NB4 (cell line): Measurements from ENCODE around the gene SPIN1.

Source experiments
- POLR2A ChIP-seq: IDR thresholded peaks from 2 replicates; pipeline ENCODE4 v1.6.1; 2011; ENCODE audit warnings: mild to moderate bottlenecking; ENCODE audit not compliant: insufficient read length; ENCODE audit errors: extremely low read depth
- TF ChIP-seq, protein P1 (sequence below): IDR thresholded peaks from one replicate; pipeline ENCODE4 v1.5.1; 2012; ENCODE audit warnings: low read depth, low read length
- TF ChIP-seq, protein P2 (sequence below): IDR thresholded peaks from 2 replicates; pipeline ENCODE4 v1.6.1; 2011; ENCODE audit warnings: low read depth, low read length

DNA sequence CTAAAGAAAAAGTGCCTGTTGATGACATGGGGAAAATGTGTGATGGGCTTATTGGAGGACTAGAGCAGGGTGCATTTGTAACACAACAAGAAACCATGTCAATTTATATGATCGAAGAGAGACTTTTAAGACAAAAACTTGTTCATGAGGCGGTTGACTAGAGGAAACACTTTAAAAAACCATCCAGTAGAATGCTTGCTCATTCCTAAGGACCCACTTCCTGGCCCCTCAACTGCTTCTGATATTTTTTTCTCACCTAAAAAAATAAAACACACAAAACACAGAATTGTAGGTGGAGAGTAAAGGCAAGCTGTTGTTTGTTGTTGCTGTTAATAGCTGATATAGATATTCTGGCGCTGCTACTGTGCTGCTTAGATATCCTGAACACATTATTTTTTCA lies 50.6 kb downstream of the SPIN1 start:
- TF ChIP-seq, protein P1, sequence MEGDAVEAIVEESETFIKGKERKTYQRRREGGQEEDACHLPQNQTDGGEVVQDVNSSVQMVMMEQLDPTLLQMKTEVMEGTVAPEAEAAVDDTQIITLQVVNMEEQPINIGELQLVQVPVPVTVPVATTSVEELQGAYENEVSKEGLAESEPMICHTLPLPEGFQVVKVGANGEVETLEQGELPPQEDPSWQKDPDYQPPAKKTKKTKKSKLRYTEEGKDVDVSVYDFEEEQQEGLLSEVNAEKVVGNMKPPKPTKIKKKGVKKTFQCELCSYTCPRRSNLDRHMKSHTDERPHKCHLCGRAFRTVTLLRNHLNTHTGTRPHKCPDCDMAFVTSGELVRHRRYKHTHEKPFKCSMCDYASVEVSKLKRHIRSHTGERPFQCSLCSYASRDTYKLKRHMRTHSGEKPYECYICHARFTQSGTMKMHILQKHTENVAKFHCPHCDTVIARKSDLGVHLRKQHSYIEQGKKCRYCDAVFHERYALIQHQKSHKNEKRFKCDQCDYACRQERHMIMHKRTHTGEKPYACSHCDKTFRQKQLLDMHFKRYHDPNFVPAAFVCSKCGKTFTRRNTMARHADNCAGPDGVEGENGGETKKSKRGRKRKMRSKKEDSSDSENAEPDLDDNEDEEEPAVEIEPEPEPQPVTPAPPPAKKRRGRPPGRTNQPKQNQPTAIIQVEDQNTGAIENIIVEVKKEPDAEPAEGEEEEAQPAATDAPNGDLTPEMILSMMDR = no peak
- no peak for TF ChIP-seq POLR2A
- TF ChIP-seq, protein P2, sequence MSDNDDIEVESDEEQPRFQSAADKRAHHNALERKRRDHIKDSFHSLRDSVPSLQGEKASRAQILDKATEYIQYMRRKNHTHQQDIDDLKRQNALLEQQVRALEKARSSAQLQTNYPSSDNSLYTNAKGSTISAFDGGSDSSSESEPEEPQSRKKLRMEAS = no peak
